ENCODE data around the gene CDHR2.

The CDHR2 gene

GRCh38 chr5:176530393-176530982 is 18.7 kb upstream of the CDHR2 start:
- DNase-seq = no peak

GRCh38 chr5:176530983-176531901 is 17.9 kb upstream of the CDHR2 start:
- no peak for DNase-seq

DNA sequence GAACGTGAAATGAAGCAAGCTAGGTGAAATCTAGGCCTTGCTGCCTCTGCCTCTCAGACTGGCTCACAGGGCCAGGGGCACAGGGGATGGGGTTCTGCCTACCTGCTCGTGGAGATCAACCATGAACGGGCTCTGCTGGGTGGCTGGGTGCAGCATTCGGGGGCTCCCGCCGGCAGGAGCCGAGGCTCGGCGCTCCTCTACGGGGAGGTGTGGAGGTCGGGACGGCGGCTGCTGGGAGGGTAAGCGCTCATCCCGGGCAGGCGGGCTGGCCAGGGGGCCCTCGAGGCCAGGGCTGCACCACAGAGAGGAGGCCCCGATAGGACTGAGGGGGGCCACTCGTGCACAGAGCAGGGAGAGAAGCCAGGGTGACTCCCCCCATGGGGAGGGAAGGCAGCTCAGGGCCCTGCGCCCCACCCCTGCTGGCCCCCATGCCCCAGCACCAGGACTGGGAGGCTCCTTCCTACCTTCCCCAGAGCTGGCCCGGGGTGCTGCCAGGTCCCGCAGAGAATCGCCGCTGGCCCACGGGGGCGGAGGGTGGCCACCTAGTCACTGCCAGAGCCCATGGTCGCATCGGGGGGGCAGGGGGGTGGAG is 17.1 kb upstream of the CDHR2 start:
- no peak for DNase-seq

DNA sequence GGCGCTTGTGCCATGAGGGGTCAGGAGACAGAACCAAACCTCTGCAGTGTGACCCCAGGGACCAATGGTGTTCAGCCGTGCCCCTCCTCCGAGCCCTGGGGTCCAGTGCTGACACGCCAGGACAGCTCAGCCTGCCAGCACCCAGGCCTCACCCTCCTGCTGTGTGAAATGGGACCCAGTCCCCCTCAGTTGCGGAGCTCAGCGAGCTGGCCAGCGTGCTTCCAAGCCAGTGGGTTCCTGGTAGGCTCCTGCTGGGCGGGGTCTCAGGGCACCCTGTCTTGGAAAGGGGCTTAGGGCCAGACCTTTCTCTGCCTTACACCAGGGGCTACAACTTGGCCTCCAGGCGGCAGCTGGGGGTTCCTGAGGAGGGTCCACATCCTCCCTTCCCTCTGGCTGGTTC is 16.3 kb upstream of the CDHR2 start:
- DNase-seq = no peak

DNA sequence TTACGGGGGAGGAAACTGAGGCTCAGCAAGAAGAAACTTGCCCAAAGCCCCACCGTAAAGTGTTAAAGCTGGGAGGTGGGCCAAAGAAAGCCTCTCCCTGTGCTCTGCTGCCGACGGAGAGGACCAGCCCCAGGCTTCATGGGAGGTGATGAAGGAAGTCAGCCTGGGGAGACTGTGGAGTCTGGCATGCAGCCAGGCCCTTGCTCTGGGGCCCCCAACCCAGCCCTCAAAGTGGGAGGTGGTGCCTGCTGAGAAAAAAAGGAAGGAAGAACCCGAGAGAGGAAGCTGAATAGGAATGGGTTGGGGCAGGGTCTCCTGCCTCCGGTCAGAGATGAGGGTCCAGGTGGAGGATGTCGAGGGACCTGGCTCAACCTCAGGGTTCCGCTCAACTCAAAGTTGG is 15.8 kb upstream of the CDHR2 start:
- DNase-seq = no peak

DNA sequence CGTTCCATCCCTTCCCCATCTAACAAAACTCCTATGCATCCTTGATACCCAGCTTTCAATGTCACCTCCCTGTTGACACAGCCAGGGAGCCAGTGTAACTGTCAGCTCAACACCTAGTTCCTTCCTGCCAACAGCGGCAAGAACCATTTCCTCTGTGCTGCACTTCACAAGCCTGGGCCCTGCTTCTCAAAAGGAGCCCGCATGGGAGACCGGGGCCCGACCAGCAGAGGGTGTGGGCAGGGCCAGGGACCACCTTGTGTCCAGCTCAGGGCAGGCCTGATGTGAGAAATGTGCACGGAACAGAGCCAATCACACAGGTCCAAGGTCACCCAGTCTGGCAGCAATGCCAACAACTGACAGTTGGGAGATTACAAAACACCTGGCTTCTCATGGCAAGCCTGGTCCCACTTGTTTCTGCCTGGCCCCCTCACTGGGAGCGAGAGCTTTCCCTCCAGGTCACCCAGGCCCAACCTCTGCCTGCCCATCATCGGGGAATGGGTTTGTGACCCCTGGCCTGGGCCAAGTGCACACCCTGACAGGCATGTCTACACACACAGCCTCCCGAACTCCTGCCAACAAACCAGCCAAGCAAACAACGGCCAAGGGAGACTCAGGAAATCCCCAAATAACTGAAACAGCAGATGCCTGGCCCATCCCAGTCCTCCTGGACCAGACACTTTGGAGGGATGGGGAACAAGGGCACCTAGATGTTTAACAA is 15.1 kb upstream of the CDHR2 start:
- DNase-seq = no peak

- no peak for DNase-seq
Observed at GRCh38 chr5:176534640-176535039, 14.5 kb upstream of the CDHR2 start.

DNA sequence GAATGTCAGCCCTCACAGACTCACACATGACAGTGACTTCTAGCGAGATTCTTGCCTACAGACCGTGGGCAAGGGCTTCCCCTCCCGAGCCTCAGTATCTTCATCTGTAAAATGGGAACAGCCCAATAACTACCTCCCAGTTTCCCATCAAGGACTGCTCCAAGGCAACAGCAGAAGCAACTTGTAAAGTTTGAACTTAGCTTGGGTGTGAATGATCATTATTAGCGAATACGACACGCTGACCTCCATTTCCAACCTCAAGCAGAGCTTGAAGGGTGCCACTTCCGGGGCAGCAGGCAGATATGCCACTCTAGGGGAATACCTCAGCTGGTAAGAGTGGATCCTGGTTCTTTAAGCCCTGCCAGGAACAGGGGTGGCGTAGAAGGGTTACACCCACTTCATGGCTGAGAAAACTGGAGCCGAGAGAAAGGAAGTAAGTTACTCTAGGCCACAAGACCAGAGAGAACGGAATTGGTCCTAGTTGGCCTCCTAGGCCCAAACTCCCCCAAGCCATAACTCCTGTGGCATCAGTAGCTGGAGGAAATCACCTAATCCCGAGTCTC is 14.0 kb upstream of the CDHR2 start:
- DNase-seq = peak in 1 of 2 experiments; percentile 73

DNA sequence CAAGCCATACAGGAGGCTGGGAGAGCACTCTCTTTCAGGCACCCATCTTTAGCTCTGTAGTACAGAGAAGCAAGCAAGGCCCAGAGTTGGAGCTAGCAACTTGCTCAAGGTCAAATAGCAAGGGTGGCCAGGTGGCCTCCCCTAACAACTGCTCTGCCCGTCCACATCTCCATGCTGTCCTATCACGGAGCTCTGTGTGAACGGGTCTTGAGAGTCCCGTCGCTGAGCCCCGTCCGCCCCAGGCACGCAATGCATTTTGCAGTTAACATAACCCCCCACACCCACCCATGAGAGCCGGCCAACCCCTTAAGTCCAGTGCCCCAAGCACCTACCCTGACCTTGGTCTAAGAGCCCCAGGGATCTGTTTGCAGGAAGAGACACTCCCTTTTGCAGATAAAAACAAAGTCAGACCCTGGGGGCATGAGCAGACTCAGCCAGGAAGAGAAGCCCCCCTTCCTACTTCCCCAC is 13.4 kb upstream of the CDHR2 start:
- no peak for DNase-seq

- DNase-seq = peak in 1 of 2 experiments; percentile 59
Observed at GRCh38 chr5:176536132-176536901, 12.8 kb upstream of the CDHR2 start.

- peak; percentile 90 to 98 for DNase-seq
Observed at GRCh38 chr5:176536902-176537553, 12.1 kb upstream of the CDHR2 start, which contains the start of gene RNF44. RNF44 (minus strand) TSS chr5:176537402; CDS start chr5:176532472, 4,930 bp downstream.

DNA sequence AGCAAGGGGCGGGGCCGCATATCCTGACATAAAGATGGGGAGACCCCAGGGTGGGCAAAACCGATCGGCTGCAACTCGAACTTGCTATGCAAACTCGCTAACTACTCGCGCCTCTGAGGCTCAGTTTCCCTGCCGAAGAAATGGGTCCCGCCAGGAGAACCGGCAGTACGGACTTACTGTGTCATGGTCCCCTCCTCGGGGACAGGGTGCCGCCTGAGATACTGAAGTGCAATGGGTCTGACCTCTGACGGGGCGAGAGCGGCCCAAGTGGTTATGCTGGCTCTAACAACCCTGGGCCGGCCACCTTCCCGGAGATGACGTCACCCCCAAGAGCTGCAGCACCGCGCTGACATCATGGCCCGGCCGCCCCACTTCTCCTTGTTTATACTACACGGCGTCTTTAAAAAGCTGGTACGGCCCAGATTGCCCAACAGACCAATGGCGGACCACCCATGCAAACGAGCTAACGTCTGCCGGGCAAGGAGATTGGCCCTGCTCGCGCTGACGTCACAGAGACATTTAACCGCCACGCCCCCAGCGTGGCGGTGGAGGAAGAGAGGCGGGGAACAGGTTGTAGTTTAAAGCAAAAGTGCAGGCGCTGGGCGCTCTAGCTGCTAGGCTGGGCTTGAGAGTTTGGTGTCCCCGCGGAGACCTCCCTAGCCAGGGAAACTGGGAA is 11.4 kb upstream of the CDHR2 start:
- DNase-seq = peak; percentile 99 to 100

- no peak for DNase-seq
Observed at GRCh38 chr5:176538230-176538988, 10.7 kb upstream of the CDHR2 start.

DNA sequence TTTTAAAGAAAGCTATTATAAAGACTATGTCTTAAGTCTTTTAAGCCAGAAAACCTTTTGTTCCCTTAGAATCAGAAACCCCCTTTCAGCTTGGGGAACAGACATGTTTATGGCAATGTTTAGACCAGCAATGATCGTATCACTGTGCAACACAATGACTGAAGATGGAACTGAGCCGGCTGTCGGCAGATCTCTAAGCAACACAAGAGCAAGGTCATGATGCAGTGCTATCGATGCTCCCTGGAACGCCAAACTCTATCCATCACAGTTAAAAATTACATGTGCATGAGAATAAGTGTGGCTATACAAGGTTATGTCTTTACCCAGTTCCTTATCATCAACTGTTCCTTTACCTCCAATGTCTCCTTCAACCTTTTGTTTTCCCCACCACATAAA is 10.2 kb upstream of the CDHR2 start:
- no peak for DNase-seq

DNA sequence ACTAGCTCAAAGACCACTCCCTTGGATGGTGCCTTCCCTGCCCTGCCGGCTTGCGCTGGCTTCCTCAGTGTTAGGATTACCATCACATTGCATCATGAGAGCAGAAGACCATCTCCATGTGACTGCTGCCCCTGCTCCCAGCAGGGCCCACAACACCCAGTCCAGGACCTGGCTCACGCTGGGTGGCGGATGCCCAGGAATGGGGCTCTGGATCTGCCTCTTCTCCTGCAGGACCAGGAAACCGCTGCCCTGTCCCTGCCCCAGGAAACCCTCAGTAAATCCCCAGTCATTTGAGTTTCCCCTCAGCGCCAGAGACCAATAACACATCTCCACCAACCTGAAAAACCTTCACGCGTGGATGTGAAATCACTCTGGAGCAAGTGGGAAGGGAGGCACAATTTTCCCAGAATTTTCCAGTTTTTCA is 8.7 kb upstream of the CDHR2 start:
- no peak for DNase-seq

GRCh38 chr5:176540956-176541337 is 8.2 kb upstream of the CDHR2 start:
- DNase-seq = no peak

GRCh38 chr5:176541338-176542134 is 7.6 kb upstream of the CDHR2 start:
- peak in 1 of 2 experiments; percentile 45 for DNase-seq

- no peak for DNase-seq
Observed at GRCh38 chr5:176542135-176542595, 7.0 kb upstream of the CDHR2 start.

Data from SW 1271 (cell line).